ACHN (cell line): ENCODE measurements around the gene MEIS1.

Experiments
- DNase-seq: peaks from one replicate; pipeline ENCODE4 v3.0.0-alpha.2; 2015
- in situ Hi-C: cut with HindIII; loops from 2 replicates; pipeline ENCODE4 v1.10.0; 2017; ENCODE audit warnings: low sequenced_read_pairs, low pct_ligation_motif_present, low pct_unique_long_range_greater_than_20kb

The MEIS1 gene

DNA sequence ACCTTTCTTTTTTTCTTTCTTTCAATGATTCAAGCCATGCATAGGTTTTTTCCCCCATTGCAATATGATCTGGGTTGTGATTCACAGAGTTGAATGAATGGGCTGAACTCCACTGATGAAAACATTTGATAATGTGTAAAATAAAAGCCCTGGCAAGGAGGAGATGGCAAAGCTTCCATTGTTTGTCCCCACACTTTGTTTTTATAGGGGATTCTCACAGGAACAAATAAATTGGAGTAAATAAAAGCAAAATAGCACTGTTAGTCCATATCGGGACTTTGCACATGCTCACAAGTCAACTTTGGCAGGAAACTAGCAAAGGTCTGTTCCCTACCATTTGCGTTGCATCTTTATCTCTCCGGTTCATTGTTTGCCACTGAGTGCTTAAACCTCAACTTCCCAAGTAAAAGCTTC, 55.7 kb downstream of the MEIS1 start:
- in situ Hi-C loops, result no loop called here

DNA sequence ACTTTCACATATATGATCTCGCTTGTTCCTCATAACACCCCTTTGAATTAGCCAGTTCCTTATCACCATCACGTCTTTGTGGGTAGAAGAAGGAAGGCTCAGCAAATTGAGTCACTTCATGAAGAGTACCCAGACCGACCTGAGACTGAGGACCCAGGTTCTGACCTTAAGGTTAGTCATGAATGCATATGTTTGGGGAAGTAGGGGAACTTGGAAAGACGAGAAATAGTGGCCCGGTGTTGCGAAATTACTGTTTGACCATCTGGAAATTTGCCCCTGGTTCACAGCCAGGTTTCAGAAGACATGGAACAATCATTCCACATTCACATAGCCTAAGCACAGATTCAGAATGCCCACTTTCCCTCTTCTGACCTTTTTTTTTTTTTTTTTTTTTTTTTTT, 59.8 kb downstream of the MEIS1 start:
- DNase-seq, result no peak
- in situ Hi-C loops, result no loop called here

More for the DNA sequence above, 55.7 kb downstream of the MEIS1 start:
- no peak for DNase-seq

DNA sequence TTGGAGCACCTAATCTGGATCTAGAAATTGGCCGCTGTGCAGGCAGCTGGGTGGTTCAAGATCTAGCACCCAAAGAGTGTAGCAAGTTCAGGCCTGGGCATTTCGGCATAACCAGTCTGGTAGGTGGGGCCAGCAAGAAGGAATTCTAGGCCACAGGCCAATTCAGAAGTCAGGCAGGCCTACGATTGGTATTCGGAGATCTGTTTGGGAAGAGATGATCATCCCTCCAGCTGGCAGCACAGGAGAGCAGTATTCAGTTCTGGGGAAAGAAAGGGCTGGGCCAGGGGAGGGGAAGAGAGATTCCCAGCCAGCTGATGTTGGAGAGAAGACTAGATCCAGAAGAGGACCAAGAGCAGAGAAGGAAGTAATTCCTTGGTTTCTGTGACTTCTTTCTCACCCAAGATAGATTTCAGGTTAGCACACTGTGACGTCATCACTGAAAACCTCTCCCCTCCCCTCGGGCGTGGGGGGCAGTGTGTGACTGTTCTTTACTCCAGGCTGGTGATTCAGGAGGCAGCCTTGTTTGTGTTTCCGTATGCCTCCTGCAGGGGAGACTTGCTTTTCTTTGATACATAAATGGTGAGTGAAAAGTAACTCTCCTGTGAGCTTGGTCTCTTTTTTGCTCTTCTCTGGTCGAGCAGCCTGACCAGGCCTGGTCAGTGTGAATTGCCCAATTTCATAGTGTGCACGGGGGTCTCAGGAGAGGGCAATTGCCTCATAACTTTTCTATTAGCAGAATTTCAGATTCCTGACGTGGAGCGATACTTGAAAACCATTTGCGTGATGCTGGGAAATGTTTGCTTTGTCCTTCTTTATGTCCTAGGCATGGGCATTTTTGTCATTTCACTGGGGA, 61.1 kb downstream of the MEIS1 start:
- in situ Hi-C loops, result no loop called here

DNA sequence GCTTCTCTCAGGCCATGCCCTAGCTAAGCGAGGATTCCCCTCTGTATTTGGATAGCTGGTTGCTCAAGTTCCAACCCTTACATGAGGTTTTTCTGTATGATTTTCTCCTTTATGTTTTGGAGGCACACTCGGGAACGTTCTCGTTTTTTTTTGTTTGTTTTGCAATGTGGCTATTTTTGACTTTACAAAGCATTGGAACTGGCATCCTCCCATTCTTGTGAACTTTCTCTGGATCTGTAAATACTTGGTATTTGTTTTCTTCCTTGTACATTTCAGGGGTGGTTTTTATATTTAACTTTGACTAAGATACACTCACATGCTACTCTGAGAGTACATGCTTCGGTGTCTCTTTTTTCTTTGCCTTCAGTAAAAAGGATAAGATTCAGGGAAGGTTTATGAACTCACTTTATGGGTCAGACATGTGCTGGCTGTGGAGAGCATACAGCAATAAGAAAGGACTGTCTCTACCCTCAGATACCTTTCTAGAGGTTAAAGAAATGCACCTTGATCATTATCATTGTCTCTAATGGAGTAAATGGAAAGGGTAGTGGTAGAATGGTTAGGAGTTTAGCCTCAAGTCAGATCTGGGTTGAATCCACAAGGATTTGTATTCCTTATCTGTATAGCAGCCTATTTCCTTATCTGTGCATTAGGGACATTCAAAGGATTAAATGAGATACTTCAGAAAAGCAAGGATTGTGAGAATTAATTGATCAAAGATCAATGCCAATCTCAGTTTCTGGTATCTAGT, 61.9 kb downstream of the MEIS1 start:
- in situ Hi-C loops, result no loop called here

More for the DNA sequence above, 61.1 kb downstream of the MEIS1 start:
- peak; percentile 6 for DNase-seq

DNA sequence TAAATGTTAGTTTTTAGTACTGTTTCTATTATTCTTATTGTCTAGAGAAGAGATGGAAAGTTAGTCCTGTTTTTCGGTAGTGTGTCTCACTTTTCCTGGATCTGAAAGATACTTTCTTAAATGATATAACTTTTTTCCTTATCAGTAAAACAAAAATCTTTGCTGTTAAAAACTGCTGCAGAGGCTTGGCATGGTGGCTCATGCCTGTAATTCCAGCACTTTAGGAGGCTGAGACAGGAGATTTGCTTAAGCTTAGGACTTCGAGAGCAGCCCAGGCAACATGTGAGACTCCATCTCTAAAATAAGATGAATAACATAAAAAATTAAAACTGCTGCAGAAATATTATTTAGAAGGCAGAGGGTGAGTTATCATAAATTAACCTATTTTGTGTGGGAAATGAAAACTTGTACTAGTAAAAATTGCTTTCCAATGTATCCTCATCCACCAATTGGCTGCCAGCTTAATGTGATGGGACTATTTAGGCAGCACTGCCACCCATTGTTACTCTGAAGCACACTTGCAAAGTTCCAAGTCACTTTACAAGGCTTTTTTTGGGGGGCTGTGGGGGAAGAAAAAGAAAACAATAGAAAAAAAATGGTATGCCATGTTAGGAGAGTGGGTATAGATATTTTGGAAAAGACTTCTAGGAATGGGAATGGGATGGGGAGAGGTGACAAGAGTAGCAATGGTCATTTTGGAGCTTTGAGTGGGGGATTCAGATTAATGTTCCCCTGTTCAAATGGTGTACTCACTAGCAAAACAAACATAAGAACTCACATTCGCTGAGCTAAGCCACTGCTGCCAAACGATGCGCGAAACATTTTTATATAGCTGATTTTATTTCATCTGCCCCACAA, 62.7 kb downstream of the MEIS1 start:
- in situ Hi-C loops, result no loop called here

More for the DNA sequence above, 61.9 kb downstream of the MEIS1 start:
- no peak for DNase-seq

DNA sequence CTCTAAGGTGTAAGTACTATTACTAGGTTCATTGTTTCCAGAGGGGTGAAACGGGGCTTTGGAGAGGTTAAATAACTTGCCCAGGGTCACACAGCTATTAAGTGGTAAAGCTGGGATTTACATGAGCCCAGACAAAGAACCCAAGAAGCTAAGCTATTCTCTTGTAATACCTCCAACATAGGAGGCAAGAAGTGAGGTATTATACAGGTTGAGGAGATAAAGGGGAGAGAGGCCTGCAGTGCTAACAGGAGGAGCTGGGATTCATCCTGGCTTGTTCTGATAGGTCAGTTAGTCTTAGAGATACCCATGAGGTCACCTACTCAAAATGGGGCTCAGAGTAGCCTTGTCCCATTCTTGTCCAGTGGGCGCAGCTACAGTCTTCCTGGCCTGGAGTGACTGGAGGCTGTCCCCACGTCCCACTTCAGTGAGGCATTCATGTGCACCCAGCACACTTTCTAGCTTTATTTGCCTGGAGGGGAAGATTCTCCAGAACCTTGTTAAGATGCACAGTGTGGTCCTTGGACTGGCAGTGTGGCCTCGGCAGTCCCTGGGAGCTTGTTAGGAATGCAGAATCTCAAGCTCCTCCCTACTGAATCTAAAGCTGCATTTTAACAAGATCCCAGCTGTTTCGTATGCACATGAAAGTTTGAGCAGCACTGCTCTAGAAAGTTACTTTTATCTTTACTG, 63.5 kb downstream of the MEIS1 start:
- no peak for DNase-seq

More for the DNA sequence above, 62.7 kb downstream of the MEIS1 start:
- no peak for DNase-seq

DNA sequence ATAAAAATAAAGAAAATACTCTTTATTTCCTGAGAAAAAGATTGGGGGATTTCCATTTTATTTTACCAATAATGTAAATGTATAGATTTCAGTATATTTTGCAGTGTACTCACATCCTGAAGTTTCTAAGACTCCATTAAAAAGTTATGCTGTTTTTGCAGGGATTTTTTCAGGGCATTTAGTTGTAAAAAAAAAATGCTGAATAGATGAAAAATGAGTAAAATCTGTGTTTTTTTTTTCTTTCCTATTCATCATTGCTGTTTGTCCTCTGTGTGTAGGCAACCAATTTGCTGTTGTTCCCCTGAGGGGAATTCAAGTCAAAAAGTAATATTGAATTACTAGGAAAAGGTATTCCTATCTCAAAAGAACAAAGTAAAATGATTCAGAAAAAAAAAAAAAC, 66.3 kb downstream of the MEIS1 start:
- in situ Hi-C loops, result no loop called here
- DNase-seq, result no peak

More for the DNA sequence above, 63.5 kb downstream of the MEIS1 start:
- in situ Hi-C loops, result no loop called here

DNA sequence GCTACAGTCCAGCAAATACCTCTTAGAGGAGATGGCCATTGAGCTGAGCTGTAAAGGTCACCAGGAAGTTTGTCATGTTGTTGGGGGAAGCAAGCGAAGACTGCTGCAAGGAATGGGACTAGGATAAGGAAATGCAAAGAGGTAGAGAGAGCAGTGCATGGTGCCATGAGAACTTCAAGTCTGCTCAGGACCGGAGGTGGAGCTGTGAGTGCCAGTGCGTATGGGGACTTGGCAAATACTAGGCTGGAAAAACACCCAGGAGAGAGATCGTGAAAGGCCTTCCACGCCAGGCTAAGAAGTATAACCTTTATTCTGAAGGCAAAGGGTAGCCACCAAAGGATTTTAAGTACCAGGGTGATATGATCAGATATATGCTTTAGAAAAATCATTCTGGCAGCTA, 71.3 kb downstream of the MEIS1 start:
- no peak for DNase-seq
- in situ Hi-C loops, result no loop called here

DNA sequence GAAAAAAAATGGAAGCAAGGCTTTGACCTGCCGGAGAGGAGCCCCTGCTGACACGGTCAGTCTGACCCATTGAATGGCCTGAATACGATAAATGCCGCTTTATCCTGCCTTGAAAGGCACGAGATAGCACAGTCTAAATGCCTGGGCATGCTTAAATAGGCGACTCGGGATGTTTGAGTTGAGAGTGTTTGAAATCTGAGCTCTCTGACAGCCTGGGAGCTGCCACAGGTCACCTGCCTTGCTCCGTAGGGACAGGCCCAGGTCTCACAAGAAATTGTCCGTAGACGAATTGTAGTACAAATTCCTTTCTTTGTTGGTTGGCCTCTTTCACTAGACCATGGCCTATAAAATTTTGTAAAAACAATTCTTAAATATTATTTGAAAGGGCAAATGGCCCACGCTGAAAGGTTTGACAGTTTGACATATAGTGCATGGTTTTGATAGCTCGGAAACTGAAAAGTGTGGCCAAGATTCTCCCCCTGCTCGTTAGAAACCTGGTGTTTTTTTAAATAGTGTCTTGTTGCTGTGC, 72.8 kb downstream of the MEIS1 start:
- DNase-seq, result no peak
- in situ Hi-C loops, result no loop called here

DNA sequence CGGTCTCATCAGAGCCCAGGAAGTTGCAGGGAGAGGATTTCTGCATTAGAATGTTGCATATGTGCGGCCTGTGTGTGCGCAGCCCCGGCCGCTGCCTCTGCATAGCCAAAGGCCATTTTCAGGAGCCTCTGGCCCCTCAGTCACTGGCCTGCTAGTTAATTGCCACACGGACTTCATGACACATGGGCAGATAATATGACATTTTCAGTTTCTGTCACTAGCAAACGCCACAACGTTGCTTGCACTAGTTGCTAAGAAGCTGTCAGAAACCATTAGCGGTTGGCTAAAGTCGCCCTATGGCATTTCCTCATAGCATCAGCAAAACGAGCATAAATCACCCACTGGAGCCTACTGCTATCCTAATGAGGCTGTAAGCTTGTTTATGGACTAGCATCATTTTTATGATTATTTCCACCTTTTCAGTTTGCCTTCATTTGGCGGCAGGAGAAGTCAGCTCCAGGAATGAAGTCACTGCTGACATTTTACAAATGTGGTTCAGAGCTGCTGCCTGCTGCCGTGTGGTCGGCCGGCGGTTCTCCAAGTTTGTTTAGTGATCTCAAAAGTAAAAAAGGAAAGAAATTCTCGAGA, 73.7 kb downstream of the MEIS1 start:
- DNase-seq, result no peak
- in situ Hi-C loops, result no loop called here

DNA sequence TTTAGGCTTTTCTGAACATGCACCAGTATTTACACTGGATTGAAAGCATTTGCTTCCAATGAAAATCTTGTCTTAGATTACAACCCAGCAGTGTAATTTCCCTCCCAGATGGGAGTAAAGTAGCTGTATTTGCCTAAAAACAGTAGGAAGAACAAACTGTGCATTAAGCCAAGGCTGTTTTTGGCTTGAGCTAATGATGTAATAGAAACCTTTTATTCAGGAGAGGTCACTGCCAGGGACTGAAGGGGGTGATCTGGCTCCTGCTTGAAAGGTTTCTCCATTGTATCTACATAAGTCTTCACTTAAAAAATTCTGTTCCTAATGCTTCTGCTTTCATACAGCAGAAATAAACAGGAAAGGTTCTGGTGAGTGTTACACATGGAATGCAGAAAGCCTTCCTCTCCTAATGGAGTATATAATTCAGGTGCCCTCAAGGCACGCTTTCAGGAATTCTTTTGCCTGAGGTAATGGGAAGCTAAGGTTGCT, 74.4 kb downstream of the MEIS1 start:
- DNase-seq, result no peak
- in situ Hi-C loops, result no loop called here

DNA sequence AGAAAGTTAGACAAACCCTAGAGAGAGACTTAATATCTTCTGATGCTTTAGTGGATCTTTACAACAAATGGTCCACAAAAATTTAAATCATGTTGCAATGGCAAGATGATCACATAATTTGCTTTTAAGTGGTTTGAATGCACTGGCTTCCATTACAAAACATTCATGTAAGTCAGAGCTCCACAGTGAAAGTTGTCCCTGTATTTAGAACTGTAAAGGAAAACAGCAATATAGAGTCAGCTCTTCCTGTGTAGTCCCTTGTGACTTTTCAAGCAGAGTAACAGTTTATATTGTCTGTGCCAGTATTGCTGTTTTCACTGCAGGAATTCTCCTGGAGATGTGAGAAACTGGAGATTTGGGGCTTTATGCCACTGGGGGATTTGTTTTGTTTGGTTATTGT, 77.7 kb downstream of the MEIS1 start:
- no peak for DNase-seq
- in situ Hi-C loops, result no loop called here

DNA sequence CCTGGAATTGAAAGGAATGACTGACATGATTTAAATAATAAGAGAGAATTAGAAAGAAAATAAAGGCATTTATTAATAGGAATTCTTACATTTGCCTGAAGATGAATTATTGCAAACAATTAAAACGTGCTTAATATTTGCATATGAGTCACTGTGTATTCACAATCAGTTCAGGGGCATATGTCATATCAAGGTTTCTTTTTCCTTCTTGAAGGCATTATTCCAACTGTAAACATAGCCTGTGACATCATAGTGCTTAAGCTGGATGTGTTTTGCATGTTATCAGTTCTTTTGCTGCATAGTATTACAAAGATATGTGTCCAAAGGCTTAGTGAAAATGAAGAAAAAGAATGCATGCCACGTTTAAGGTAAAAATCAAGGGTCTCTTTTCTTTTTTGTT, 80.8 kb downstream of the MEIS1 start:
- DNase-seq, result no peak
- in situ Hi-C loops, result no loop called here

DNA sequence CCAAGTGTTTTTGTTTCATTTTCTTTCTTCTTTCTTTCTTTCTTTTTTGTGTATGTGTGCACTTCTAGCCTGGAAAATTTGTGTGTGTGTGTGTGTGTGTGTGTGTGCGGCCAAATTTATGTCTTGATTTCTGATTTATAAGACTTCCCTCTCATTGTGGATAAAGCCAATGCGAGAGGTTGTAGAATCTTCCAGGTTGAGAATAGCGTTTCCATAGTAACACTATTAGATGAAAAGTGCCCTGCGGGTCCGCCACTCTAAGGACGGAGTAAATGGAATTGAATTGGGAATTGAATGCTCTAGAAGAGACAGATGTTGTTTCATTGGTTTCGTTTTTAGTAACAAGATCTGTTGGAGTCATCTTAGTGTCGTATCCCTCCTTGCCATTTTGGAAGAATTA, 81.6 kb downstream of the MEIS1 start:
- in situ Hi-C loops, result no loop called here
- no peak for DNase-seq

DNA sequence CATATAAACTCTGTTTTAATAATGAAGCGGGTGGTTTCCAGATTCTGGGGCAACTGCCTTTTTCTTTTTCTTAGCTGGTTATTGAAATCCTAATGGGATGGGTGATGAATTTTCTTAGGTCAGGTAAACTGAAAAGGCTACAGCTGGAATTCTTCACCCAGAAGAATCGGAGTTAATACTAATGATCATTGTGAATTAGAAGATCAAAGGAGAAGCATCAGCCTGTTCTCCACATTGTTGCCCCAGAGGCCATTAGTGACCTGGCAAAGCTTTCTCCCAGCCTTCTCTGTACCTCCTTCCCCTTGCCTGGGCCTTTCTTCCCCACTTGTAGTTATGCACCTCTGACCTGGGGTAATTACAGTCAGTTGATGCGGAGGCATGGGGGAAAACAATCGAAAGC, 82.8 kb downstream of the MEIS1 start:
- DNase-seq, result no peak
- in situ Hi-C loops, result no loop called here

DNA sequence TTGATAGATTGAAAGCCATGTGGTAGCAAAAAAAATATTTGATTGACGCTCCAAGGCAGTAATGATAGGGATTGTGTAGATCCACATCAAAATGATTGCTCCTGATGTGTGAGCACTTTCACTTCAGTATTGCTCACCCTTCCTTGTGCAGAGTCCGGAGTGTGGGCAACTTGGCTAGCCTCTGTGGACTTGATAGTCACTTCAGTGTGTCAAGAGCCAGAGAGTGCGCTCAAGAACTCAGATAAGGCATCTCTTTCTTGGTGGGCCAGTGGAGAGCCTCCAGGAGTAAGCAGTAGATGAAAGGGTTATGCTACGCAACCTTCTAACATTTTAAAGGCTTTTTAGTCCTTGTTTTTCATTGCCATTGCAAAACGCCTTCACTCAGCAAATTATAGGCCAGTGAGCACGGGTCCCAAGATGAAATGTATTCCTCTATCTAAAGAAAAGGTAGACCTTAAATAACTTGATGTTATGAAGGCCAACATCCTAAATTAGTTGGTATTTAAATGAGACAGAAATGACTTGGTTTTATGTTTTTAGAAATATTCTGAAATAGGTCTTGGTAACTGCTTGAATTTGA, 84.4 kb downstream of the MEIS1 start:
- DNase-seq, result no peak
- in situ Hi-C loops, result no loop called here

DNA sequence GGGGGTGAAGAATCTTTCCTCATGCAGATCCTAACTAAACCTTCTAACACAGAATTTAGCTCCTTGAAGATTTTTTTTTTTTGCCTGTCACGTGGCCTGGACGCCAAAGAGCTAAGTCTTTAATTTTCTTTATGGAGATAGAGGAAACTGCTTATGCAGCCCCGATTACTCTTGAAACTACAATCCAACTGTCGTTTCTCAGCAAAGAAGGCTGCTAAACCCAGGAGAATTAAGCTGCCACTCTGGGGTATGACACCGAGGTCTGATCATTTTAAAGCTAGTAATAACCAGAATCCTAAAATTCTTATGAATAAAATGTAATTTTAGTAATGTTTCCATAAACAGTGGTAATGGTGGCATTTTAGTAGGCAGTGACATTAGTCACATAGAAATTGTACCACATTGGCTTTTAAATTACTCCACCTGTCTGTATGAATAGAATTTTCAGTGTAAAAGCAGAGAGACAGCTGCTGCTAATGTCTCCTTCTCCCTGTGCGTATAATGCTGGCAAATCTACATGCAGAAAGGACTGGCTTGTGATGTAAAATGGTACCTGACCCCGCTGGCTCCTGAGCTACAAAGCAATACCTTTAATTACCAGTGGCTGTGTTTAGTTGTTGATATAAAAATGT, 86.5 kb downstream of the MEIS1 start:
- no peak for DNase-seq
- in situ Hi-C loops, result no loop called here
